Fibroblast of pulmonary artery (primary cell): Measurements from ENCODE around the gene KRT31.

Experiments
- DNase-seq: peaks from one replicate; pipeline ENCODE4 v3.0.0-alpha.2; 2010; ENCODE audit warnings: low read depth
- H3K4me3 ChIP-seq: replicated peaks from 2 replicates; pipeline ENCODE4 v1.5.1; 2011; ENCODE audit warnings: low read depth, mild to moderate bottlenecking, control low read depth, low read length, moderate library complexity
- CTCF ChIP-seq: IDR thresholded peaks from 2 replicates; pipeline ENCODE4 v1.5.1; 2011; ENCODE audit warnings: mild to moderate bottlenecking, control low read depth, low read length, inconsistent platforms; ENCODE audit errors: missing control alignments

Gene KRT31

GRCh38 chr17:41396996-41397660 is at the start of gene KRT31:
TSS of gene KRT31 (minus strand) at chr17:41397608. CDS start at chr17:41397539, 69 bp downstream.
- no peak within 1 kb of the TSS for H3K4me3 ChIP-seq
- no peak for DNase-seq
- TF ChIP-seq CTCF, result no peak

- peak; percentile 69 for DNase-seq
- no peak for TF ChIP-seq CTCF
Observed at GRCh38 chr17:41446806-41447205, 49.4 kb upstream of the KRT31 start.

GRCh38 chr17:41444640-41445039 is 47.2 kb upstream of the KRT31 start:
- H3K4me3 ChIP-seq, result no peak overlapping the region
- DNase-seq, result no peak
- no peak for TF ChIP-seq CTCF

More at GRCh38 chr17:41446806-41447205, 49.4 kb upstream of the KRT31 start:
- no peak overlapping the region for H3K4me3 ChIP-seq

GRCh38 chr17:41444186-41444585 is 46.8 kb upstream of the KRT31 start:
- no peak for TF ChIP-seq CTCF
- H3K4me3 ChIP-seq, result no peak overlapping the region
- DNase-seq, result no peak

GRCh38 chr17:41442739-41443138 is 45.3 kb upstream of the KRT31 start:
- peak; percentile 39 for DNase-seq
- no peak for TF ChIP-seq CTCF
- no peak overlapping the region for H3K4me3 ChIP-seq

- DNase-seq, result no peak
- TF ChIP-seq CTCF, result no peak
- no peak within 1 kb of the TSS for H3K4me3 ChIP-seq
Observed at GRCh38 chr17:41440531-41441033, 43.2 kb upstream of the KRT31 start, which contains the start of gene KRT38. TSS of gene KRT38 (minus strand) at chr17:41440983. CDS start at chr17:41440921, 62 bp downstream.

- DNase-seq, result peak; percentile 49
- TF ChIP-seq CTCF, result no peak
- no peak overlapping the region for H3K4me3 ChIP-seq
Observed at GRCh38 chr17:41439375-41439774, 42.0 kb upstream of the KRT31 start.
